VCaP (cell line): ENCODE results near the gene SPRR2F.
"Not testable (repeated sequence)": the region's sequence is repeated elsewhere in the genome, so short reads cannot be mapped to it uniquely, and the experiment has no call there.

Experiments used
- H3K27ac ChIP-seq: fragments of 450-650 bp; 2 replicates; pipeline ENCODE4 v1.5.1; 2017
- CTCF ChIP-seq: fragments of 450-650 bp; conservative IDR thresholded peaks from 2 replicates; pipeline ENCODE4 v1.5.1; 2017; ENCODE audit warnings: mild to moderate bottlenecking, moderate library complexity

SPRR2F gene

GRCh38 chr1:153133267-153133666, 20.0 kb upstream of the SPRR2F start:
- no peak for TF ChIP-seq CTCF
- no peak overlapping the region for H3K27ac ChIP-seq

- not testable (repeated sequence) for H3K27ac ChIP-seq
Observed at GRCh38 chr1:153128688-153129087, 15.4 kb upstream of the SPRR2F start.

GRCh38 chr1:153127296-153127695, 14.0 kb upstream of the SPRR2F start:
- no peak overlapping the region for H3K27ac ChIP-seq

GRCh38 chr1:153125536-153125935, 12.2 kb upstream of the SPRR2F start:
- no peak overlapping the region for H3K27ac ChIP-seq
- no peak for TF ChIP-seq CTCF

More at GRCh38 chr1:153127296-153127695, 14.0 kb upstream of the SPRR2F start:
- no peak for TF ChIP-seq CTCF

- peak overlapping the region; percentile 67; the same call in 1 of the 2 replicates for H3K27ac ChIP-seq
Observed at GRCh38 chr1:153123793-153124192, 10.5 kb upstream of the SPRR2F start.

- peak overlapping the region; percentile 67 for H3K27ac ChIP-seq
Observed at GRCh38 chr1:153122831-153123421, 9.6 kb upstream of the SPRR2F start.

GRCh38 chr1:153120945-153121344, 7.6 kb upstream of the SPRR2F start:
- no peak for TF ChIP-seq CTCF
- H3K27ac ChIP-seq: no peak overlapping the region

More at GRCh38 chr1:153122831-153123421, 9.6 kb upstream of the SPRR2F start:
- TF ChIP-seq CTCF: no peak

- TF ChIP-seq CTCF: no peak
- H3K27ac ChIP-seq: peak overlapping the region; percentile 47; the same call in 1 of the 2 replicates
Observed at GRCh38 chr1:153119491-153119971, 6.2 kb upstream of the SPRR2F start.

- H3K27ac ChIP-seq: not testable (repeated sequence)
Observed at GRCh38 chr1:153115264-153115663, 1.9 kb upstream of the SPRR2F start.

GRCh38 chr1:153112454-153112853, 862 bp downstream of the SPRR2F start:
- H3K27ac ChIP-seq: not testable (repeated sequence)
